Right lobe of liver (tissue), 6 donors: ENCODE measurements around the gene TTLL10. TPM values are rescaled to one million over a fixed set of nuclear protein-coding genes. Genes with fewer than 3 reads are reported as not detected.

ENCODE experiments used
- ATAC-seq, 4 donors: fragments of 200-7000 bp; cut with Tn5 transposase; one replicate each; pipeline ENCODE4 v1.9.1; 2020; ENCODE audit warnings: mild to moderate bottlenecking in 4 of 4, moderate library complexity in 4 of 4
- DNase-seq, 3 donors: peaks; one replicate each; pipeline ENCODE4 v3.0.0-alpha.2; 2020
- H3K27ac ChIP-seq, 3 donors: fragments of 200-600 bp; one replicate each; pipeline ENCODE4 v1.8.0; 2022
- H3K27me3 ChIP-seq, 2 donors: fragments of 200-600 bp; one replicate each; pipeline ENCODE4 v1.8.0; 2022
- H3K36me3 ChIP-seq, 4 donors: fragments of 200-600 bp; sonication (generic) in 1 of 4; one replicate each; pipeline versions ENCODE4 v1.5.1 to v1.8.0; 2017 to 2022; ENCODE audit warnings: control low read depth in 1 of 4
- H3K4me1 ChIP-seq, 4 donors: fragments of 200-600 bp; sonication (generic) in 1 of 4; one replicate each; pipeline versions ENCODE4 v1.5.1 to v1.8.0; 2017 to 2022; ENCODE audit warnings: control low read depth in 1 of 4
- H3K4me3 ChIP-seq, 3 donors: fragments of 200-600 bp; one replicate each; pipeline ENCODE4 v1.8.0; 2022
- H3K9me3 ChIP-seq, 4 donors: fragments of 200-600 bp; sonication (generic) in 1 of 4; one replicate each; pipeline versions ENCODE4 v1.5.1 to v1.8.0; 2017 to 2022; ENCODE audit warnings: control low read depth in 1 of 4
- POLR2A ChIP-seq: fragments of 450-650 bp; IDR thresholded peaks from one replicate; pipeline ENCODE4 v1.6.1; 2017; ENCODE audit warnings: antibody characterized with exemption, mild to moderate bottlenecking
- WGBS: methylation state at CpG from one replicate; pipeline ENCODE4 v1.1.6; 2018; ENCODE audit warnings: low coverage, low lambda C conversion rate; ENCODE audit not compliant: insufficient coverage; ENCODE audit errors: missing lambda C conversion rate; 5-methylcytosine and 5-hydroxymethylcytosine counted together
- intact Hi-C, 2 donors: fragments of 100-400 bp; cut with DNase I; formaldehyde crosslinking; loops; one replicate each; pipeline versions ENCODE4 v1.11.2 to v1.14.1; 2022
- total RNA-seq, 6 experiments: library from RNA; depleted of rRNA in 2 of 6; stranded (reverse); fragments of >200 nt in 2 of 6; fragmentation: NEBNext Ultra II Directional in 3 of 6; extraction: Animal tissue kit (Norgen Biotek cat#: 25700) in 3 of 6; gene quantifications; one replicate each; pipeline versions ENCODE4 v1.1.0 to v1.2.4, GENCODE V29; 2016 to 2023
- TF ChIP-seq, protein P1 (sequence below), 4 donors: fragments of 200-600 bp in 3 of 4; fragments of 450-650 bp in 1 of 4; IDR thresholded peaks; one replicate each; pipeline versions ENCODE4 v1.5.1 to v1.8.0; 2016 to 2022; ENCODE audit warnings: antibody characterized with exemption in 4 of 4, mild to moderate bottlenecking in 2 of 4
- donor health status: DM: no; HTN: yes; CAD: no.
- donor health status: DM: no; HTN: no; CAD: no.
- donor health status: DM: no; HTN: no; CAD: no.
- donor health status: DM: no; HTN: yes; CAD: no.
- donor health status: DM: no; HTN: yes; CAD: no.

TTLL10 gene
- total RNA-seq, 6 experiments from 2014 or later: not detected

DNA sequence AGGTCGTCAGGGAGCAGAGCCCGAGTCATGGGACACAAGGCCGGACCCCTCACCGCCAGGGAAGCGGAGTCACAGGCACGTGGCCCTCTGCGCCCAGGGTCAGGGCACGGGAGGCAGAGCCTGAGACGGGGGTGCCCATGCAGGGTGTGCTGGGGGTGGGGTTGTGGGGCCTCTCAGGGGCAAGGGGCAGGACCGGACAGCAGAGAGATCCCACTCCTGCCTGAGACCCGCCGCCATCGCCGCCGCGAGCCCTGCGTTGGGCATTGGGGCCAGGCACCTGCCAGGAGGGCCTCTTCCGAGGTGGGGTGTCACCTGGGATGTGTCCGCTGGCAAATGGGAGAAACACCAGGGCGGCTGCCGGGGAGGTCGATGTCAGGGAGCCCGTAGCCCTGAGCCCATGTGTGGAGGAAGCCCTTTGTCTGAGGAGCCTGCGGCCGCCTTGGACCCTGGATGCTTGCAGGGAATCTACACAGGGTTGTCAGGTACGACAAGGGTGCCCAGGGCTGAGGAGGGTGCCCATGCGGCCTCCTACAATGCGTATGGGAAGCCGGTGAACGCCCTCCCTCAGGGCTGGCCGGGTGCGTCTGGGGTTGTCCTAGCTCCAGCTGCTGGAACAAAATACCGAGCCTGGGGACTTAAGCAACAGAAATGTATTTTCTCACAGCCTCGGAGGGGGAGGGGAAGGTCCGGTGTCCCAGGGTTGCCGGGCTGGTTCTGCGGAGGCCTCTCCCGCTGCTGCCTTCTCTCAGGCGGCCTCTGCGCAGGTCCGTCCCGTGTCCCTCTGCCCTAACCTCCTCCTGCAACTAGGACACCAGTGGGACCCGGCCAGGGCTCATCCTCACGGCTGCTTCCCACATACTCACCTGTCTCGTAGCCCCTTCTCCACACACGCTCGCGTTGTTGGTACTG is 41.4 kb upstream of the TTLL10 start:
- Histone ChIP-seq H3K4me3 (no peak overlapping the region), H3K4me1 (peaks cover 0 to 14% (median 6%) of the 10 kb centered on the region in 4 donors), H3K9me3 (no peaks in the 10 kb centered on the region), H3K27me3 (no peaks in the 10 kb centered on the region), H3K27ac (no peak overlapping the region), H3K36me3 (no peaks in the 10 kb centered on the region)
- ATAC-seq (no peak), DNase-seq (no peak)
- intact Hi-C loops: no loop called here
- 78% methylated on average over 6 of the region's 48 CpGs for WGBS
- TF ChIP-seq, protein P1, sequence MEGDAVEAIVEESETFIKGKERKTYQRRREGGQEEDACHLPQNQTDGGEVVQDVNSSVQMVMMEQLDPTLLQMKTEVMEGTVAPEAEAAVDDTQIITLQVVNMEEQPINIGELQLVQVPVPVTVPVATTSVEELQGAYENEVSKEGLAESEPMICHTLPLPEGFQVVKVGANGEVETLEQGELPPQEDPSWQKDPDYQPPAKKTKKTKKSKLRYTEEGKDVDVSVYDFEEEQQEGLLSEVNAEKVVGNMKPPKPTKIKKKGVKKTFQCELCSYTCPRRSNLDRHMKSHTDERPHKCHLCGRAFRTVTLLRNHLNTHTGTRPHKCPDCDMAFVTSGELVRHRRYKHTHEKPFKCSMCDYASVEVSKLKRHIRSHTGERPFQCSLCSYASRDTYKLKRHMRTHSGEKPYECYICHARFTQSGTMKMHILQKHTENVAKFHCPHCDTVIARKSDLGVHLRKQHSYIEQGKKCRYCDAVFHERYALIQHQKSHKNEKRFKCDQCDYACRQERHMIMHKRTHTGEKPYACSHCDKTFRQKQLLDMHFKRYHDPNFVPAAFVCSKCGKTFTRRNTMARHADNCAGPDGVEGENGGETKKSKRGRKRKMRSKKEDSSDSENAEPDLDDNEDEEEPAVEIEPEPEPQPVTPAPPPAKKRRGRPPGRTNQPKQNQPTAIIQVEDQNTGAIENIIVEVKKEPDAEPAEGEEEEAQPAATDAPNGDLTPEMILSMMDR (IDR thresholded peaks at IDR 0.05): no peak
- TF ChIP-seq POLR2A: no peak

DNA sequence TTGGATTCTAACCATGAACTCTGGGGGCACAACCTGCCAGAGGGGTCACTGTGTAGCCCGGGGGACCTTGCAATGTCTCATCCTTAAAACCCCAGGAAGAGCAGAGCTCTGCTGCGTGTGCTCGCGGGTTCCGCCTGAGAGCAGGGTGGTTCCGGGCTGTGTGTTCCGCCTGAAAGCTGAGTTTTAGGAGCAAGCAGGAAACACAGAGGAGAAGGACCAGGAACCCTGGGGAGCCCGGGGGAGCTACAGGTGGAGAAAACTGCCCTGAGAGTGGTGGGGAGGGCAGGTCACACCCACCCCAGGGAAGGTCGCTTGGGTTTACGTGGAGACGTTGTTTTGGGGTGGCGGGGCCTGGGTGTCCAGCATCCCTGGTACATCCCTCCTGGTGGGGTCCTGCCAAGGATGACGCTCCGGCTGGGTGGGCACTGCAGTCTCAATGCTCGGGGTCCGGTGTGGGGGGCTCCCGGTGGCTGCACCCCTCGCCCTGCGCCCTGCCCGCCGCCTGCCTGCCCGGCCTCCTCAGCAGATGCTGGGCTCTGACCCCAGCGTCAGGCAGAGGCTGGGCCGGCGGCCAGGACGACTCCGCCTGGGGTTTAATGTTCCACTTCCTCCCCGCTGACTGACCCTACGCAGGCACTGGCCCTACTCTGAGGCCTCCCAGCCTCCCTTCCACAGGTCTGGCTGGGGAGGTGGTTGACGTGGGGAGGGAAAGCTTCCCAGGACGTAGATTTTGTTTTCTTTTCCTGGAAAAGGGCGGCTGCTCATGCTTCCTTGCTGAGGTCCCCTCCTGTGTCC is 40.5 kb upstream of the TTLL10 start:
- Histone ChIP-seq H3K9me3 (no peaks in the 10 kb centered on the region), H3K4me3 (no peak overlapping the region), H3K27ac (no peak overlapping the region), H3K27me3 (no peaks in the 10 kb centered on the region), H3K36me3 (no peaks in the 10 kb centered on the region), H3K4me1 (peaks cover 0 to 10% (median 4%) of the 10 kb centered on the region in 4 donors)
- DNase-seq (peak in 1 of 3 donors; percentile 59), ATAC-seq (peak; percentile 44 to 75 (median 50))
- TF ChIP-seq POLR2A: no peak
- TF ChIP-seq, protein P1 (IDR thresholded peaks at IDR 0.05): no peak
- intact Hi-C loops: no loop called here
- 53% methylated on average over 4 of the region's 32 CpGs for WGBS

DNA sequence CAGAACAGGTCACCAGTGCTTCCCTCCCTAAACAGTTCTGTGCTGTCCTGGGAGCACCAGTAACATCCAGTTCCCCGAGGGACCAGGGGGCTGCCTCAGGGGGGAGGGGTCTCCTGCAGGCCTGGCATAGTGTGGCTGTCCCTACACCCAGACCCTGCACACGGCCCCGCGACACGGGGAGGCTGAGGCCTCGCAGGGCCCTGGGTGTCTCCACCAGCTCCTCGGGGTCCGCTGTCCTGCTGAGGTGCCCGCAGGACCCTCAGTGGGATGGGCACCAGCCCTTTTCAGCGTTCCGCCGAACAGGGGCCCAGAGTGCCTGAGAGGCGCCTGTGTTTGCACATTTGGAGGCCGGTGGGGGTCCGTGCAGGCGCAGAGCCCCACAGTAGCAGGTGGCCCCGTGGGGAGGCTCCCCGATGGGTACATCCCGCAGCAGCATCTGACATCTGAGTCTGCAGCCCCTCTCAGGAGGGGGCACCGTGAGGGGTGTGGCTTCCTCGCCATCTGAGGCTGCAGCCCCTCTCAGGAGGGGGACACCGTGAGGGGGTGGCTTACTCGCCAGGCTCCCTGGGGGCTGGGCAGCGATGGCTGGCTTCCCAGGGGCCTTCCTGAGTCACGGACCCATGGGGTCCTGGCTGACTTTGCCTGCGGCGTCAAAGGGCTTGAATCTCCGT is 39.2 kb upstream of the TTLL10 start:
- Histone ChIP-seq H3K4me1 (no peaks in the 10 kb centered on the region), H3K27me3 (no peaks in the 10 kb centered on the region), H3K9me3 (no peaks in the 10 kb centered on the region), H3K27ac (no peak overlapping the region), H3K36me3 (no peaks in the 10 kb centered on the region), H3K4me3 (no peak overlapping the region)
- no peak for ATAC-seq
- no peak for DNase-seq
- TF ChIP-seq, protein P1 (IDR thresholded peaks at IDR 0.05): no peak
- TF ChIP-seq POLR2A: no peak
- intact Hi-C loops: no loop called here
- 60% methylated on average over 1 of the region's 28 CpGs for WGBS

DNA sequence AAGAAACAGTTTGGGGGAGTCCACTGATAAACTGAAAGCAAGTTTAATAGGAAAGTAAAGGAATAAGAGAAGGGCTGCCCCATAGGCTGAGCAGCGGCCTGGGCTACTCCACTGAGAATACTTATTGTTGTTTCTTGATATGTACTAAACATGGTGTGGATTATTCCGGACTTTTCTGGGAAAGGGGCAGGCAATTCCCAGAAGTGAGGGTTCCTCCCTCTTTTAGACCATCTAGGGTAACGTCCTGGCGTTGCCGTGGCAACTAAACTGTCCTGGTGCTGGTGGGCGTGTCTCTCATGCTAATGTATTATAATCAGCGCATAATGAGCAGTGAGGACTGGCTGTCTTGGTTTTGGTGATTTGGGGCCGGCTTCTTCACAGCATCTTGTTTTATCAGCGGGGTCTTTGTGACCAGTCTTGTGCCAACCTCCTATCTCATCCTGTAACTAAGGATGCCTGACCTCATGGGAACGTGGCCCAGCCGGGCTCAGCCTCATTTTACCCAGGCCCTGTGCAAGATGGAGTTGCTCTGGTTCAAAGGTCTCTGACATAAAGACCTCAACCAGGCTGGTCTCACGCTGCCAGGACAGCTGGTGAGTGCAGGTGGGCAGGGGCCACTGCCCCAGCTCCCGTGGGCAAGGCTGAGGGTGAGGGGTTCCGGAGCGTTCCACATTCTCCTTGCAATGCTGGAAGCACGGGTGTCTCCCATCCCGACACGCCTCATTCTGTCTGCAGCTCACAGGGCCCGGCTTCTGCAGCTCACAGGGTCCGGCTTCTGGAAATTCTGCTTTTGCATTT is 38.1 kb upstream of the TTLL10 start:
- ATAC-seq (no peak), DNase-seq (no peak)
- Histone ChIP-seq H3K27ac (no peak overlapping the region), H3K4me3 (no peak overlapping the region), H3K9me3 (no peaks in the 10 kb centered on the region), H3K4me1 (no peaks in the 10 kb centered on the region), H3K36me3 (no peaks in the 10 kb centered on the region), H3K27me3 (no peaks in the 10 kb centered on the region)
- 80% methylated on average over 5 of the region's 20 CpGs for WGBS
- TF ChIP-seq POLR2A: no peak
- TF ChIP-seq, protein P1 (IDR thresholded peaks at IDR 0.05): no peak
- intact Hi-C loops: no loop called here
